Panc1 (cell line): ENCODE data around the gene OR9Q1. TPM values are rescaled to one million over a fixed set of nuclear protein-coding genes. Genes with fewer than 3 reads are reported as not detected.

Experiments
- ATAC-seq: fragments of 200-7000 bp; cut with Tn5 transposase; 2 replicates; pipeline ENCODE4 v1.9.1; 2020; ENCODE audit warnings: mild to moderate bottlenecking, moderate library complexity
- BruUV-seq: library from RNA; stranded (reverse); fragments of 400-500 nt; replicated peaks from 2 replicates; lab custom pipeline; 2021; lab: Mats Ljungman, UMichigan
- CTCF ChIA-PET: fragments of 300-600 bp; sonication (Branson Sonifier 250); formaldehyde crosslinking; loops from one replicate; lab custom pipeline; 2022; ENCODE audit warnings: antibody characterized with exemption; lab: Charles Lee
- POLR2A ChIA-PET: fragments of 300-600 bp; sonication (Branson Sonifier 250); formaldehyde crosslinking; loops from one replicate; lab custom pipeline; 2022; ENCODE audit warnings: antibody characterized with exemption; lab: Charles Lee
- DNase-seq: peaks from one replicate; pipeline ENCODE4 v3.0.0-alpha.2; 2010; ENCODE audit warnings: low read depth, low spot score
- H3K27ac ChIP-seq: 2 replicates; pipeline ENCODE4 v1.5.1; 2011; ENCODE audit warnings: mild to moderate bottlenecking, low read length, inconsistent platforms
- H3K27me3 ChIP-seq: fragments of 200-500 bp; sonication (Bioruptor generic); 2 replicates; pipeline ENCODE4 v1.6.0; 2014; ENCODE audit warnings: low read length, inconsistent platforms; ENCODE audit not compliant: control insufficient read depth, insufficient read depth
- H3K36me3 ChIP-seq: fragments of 200-500 bp; sonication (Bioruptor generic); 2 replicates; pipeline ENCODE4 v1.5.1; 2014; ENCODE audit warnings: inconsistent platforms, mild to moderate bottlenecking, low read length, moderate library complexity; ENCODE audit not compliant: control insufficient read depth, insufficient read depth
- H3K4me1 ChIP-seq: 2 replicates; pipeline ENCODE4 v1.5.1; 2011; ENCODE audit warnings: inconsistent platforms, mild to moderate bottlenecking, low read length, moderate library complexity; ENCODE audit not compliant: control insufficient read depth, insufficient read depth
- H3K4me3 ChIP-seq, 2 experiments: 2 replicates each; pipeline ENCODE4 v1.5.1; 2011 to 2012; ENCODE audit warnings: low read depth in 2 of 2, low read length in 2 of 2, mild to moderate bottlenecking in 2 of 2, inconsistent platforms in 1 of 2, moderate library complexity in 1 of 2
- H3K9me3 ChIP-seq: fragments of 200-500 bp; sonication (Bioruptor generic); 2 replicates; pipeline ENCODE4 v1.5.1; 2014; ENCODE audit warnings: low read depth, mild to moderate bottlenecking, inconsistent platforms, low read length, moderate library complexity; ENCODE audit not compliant: control insufficient read depth, insufficient read depth
- CTCF ChIP-seq: fragments of 450-650 bp; IDR thresholded peaks from 2 replicates; pipeline ENCODE4 v1.5.1; 2017; ENCODE audit warnings: mild to moderate bottlenecking
- POLR2AphosphoS5 ChIP-seq: IDR thresholded peaks from 2 replicates; pipeline ENCODE4 v1.6.1; 2012; ENCODE audit warnings: mild to moderate bottlenecking, low read depth, low read length, moderate library complexity
- SIN3A ChIP-seq: IDR thresholded peaks from 2 replicates; pipeline ENCODE4 v1.6.1; 2012; ENCODE audit warnings: low read depth, mild to moderate bottlenecking, low read length, moderate library complexity, borderline replicate concordance; ENCODE audit not compliant: insufficient read depth
- TCF7L2 ChIP-seq: IDR thresholded peaks from 2 replicates; pipeline ENCODE4 v1.6.1; 2011; ENCODE audit warnings: mild to moderate bottlenecking, low read depth, low read length, inconsistent platforms
- in situ Hi-C: cut with HindIII; loops from 2 replicates; pipeline ENCODE4 v1.10.0; 2016; ENCODE audit warnings: low sequenced_read_pairs, low pct_unique_long_range_greater_than_20kb
- intact Hi-C: fragments of 100-400 bp; cut with micrococcal nuclease; formaldehyde crosslinking; loops from one replicate; pipeline ENCODE4 v1.10.0; 2022; ENCODE audit not compliant: unreplicated experiment
- total RNA-seq: library from RNA; stranded (reverse); gene quantifications from one replicate; pipeline ENCODE4 v1.2.1, GENCODE V29; 2021; ENCODE audit not compliant: unreplicated experiment
- TF ChIP-seq, protein P1 (sequence below), 2 experiments: IDR thresholded peaks; 2 replicates each; pipeline ENCODE4 v1.6.1; 2011 to 2012; ENCODE audit warnings: low read depth in 2 of 2, control low read depth in 1 of 2, low read length in 1 of 2, mild to moderate bottlenecking in 1 of 2, moderate library complexity in 1 of 2; ENCODE audit not compliant: insufficient read depth in 1 of 2

Gene OR9Q1
- total RNA-seq, 1 experiment from 2014 or later = not detected

- ChIA-PET CTCF (no interaction called here), POLR2A (no interaction called here)
- no peaks in the 10 kb centered on the region for H3K4me1 ChIP-seq
- no TSS peak for BruUV-seq
- no peak overlapping the region for H3K4me3 ChIP-seq
- no peak for DNase-seq
- no peaks in the 10 kb centered on the region for H3K9me3 ChIP-seq
- H3K36me3 ChIP-seq = no peaks in the 10 kb centered on the region
- in situ Hi-C loops = no loop called here
- peaks cover 3% of the 10 kb centered on the region; the same call in 1 of the 2 replicates for H3K27me3 ChIP-seq
- TF ChIP-seq, protein P1, sequence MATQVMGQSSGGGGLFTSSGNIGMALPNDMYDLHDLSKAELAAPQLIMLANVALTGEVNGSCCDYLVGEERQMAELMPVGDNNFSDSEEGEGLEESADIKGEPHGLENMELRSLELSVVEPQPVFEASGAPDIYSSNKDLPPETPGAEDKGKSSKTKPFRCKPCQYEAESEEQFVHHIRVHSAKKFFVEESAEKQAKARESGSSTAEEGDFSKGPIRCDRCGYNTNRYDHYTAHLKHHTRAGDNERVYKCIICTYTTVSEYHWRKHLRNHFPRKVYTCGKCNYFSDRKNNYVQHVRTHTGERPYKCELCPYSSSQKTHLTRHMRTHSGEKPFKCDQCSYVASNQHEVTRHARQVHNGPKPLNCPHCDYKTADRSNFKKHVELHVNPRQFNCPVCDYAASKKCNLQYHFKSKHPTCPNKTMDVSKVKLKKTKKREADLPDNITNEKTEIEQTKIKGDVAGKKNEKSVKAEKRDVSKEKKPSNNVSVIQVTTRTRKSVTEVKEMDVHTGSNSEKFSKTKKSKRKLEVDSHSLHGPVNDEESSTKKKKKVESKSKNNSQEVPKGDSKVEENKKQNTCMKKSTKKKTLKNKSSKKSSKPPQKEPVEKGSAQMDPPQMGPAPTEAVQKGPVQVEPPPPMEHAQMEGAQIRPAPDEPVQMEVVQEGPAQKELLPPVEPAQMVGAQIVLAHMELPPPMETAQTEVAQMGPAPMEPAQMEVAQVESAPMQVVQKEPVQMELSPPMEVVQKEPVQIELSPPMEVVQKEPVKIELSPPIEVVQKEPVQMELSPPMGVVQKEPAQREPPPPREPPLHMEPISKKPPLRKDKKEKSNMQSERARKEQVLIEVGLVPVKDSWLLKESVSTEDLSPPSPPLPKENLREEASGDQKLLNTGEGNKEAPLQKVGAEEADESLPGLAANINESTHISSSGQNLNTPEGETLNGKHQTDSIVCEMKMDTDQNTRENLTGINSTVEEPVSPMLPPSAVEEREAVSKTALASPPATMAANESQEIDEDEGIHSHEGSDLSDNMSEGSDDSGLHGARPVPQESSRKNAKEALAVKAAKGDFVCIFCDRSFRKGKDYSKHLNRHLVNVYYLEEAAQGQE (IDR thresholded peaks at IDR 0.05; ENCODE audit: insufficient read depth in 1 of 2, low read depth in 2 of 2, low read length in 1 of 2) = no peak
- no peak for TF ChIP-seq SIN3A
- TF ChIP-seq POLR2AphosphoS5 = no peak
- no peak for TF ChIP-seq CTCF
- TF ChIP-seq TCF7L2 = no peak
- no peak overlapping the region for H3K27ac ChIP-seq
- no peak for ATAC-seq
- intact Hi-C loops = no loop called here
Observed at GRCh38 chr11:58164389-58164788, 140.7 kb downstream of the OR9Q1 start.

DNA sequence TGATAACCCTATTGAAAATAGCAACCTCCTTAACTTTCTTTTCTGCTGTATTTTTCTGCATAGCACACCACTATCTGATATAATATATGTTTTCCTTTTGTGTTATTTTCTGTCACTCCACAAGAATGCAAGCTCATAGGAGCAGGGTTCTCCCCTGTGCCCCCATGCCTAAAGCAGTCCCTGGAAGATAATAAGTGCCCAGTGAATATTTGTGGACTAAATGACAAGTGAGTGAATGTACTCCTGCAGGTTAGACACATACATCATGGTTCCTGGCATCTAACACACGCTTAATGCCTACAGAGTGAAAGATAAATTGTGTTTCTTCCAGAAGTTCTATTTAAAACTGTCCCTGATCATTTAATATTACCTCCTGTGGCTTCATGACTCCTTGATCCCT is 141.3 kb downstream of the OR9Q1 start:
- ATAC-seq = no peak
- Histone ChIP-seq H3K27me3 (peaks cover 3% of the 10 kb centered on the region; the same call in 1 of the 2 replicates), H3K27ac (no peak overlapping the region), H3K4me1 (no peaks in the 10 kb centered on the region), H3K4me3 (no peak overlapping the region), H3K36me3 (no peaks in the 10 kb centered on the region), H3K9me3 (no peaks in the 10 kb centered on the region)
- CTCF ChIA-PET = no interaction called here
- POLR2A ChIA-PET = no interaction called here
- TF ChIP-seq SIN3A (no peak), TCF7L2 (no peak), CTCF (no peak), POLR2AphosphoS5 (no peak)
- TF ChIP-seq, protein P1 (IDR thresholded peaks at IDR 0.05; ENCODE audit: insufficient read depth in 1 of 2, low read depth in 2 of 2, low read length in 1 of 2) = no peak
- in situ Hi-C loops (no loop called here), intact Hi-C loops (no loop called here)
- no TSS peak for BruUV-seq
- no peak for DNase-seq
